AG04450 (cell line): Measurements from ENCODE around the gene DSG4. TPM values are rescaled to one million over a fixed set of nuclear protein-coding genes. Genes with fewer than 3 reads are reported as not detected.

ENCODE experiments used
- CTCF ChIA-PET: fragments of 300-600, 350-600 bp; formaldehyde crosslinking; extraction: SDS; loops from one replicate; lab custom pipeline; 2022; ENCODE audit warnings: antibody characterized with exemption, inconsistent platforms; lab: Charles Lee
- POLR2A ChIA-PET: fragments of 350-600 bp; formaldehyde crosslinking; extraction: SDS; loops from one replicate; lab custom pipeline; 2021; ENCODE audit warnings: antibody characterized with exemption, inconsistent platforms; lab: Yijun Ruan, JAX
- DNase-seq: peaks from one replicate; pipeline ENCODE4 v3.0.0-alpha.2; 2011; ENCODE audit warnings: low read depth, low spot score
- H3K27ac ChIP-seq: one replicate; pipeline ENCODE4 v1.5.1; 2012; ENCODE audit warnings: low read depth, low read length, control low read depth
- H3K27me3 ChIP-seq: one replicate; pipeline ENCODE4 v1.6.0; 2012; ENCODE audit warnings: low read length; ENCODE audit not compliant: control insufficient read depth, insufficient read depth
- H3K4me3 ChIP-seq: 2 replicates; pipeline ENCODE4 v1.5.1; 2011; ENCODE audit warnings: mild to moderate bottlenecking, low read depth, low read length, control low read depth
- H3K9me3 ChIP-seq: 2 replicates; pipeline ENCODE4 v1.5.1; 2012; ENCODE audit warnings: low read length; ENCODE audit not compliant: control insufficient read depth, insufficient read depth
- polyA plus RNA-seq: library from polyadenylated mRNA; depleted of rRNA; stranded (reverse); fragments of >200 nt; gene quantifications from 2 replicates; pipeline ENCODE4 v1.2.3, GENCODE V29; 2011
- TF ChIP-seq, protein P1 (sequence below): IDR thresholded peaks from 2 replicates; pipeline ENCODE4 v1.5.1; 2011; ENCODE audit warnings: low read depth, low read length, control low read depth, inconsistent platforms

The DSG4 gene
- polyA plus RNA-seq, 1 experiment = not detected

DNA sequence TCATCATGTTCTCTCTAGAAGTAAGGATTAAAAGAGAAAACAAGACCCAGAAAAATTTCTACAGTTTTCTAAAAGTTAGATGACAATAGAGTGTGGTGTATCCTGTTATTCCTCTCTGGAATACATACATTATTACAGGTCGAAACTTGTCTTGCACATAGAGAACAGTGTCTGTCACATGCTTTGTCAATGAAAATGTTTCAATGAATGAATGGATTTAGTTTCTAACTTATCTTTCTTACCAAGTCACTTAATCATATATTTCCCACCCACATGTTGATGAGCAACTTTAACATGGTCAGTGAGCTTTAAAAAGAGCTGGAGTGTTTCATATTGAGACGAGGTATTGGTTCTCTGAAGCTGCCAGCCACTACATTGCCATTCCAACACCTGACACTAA, 4.3 kb downstream of the DSG4 start:
- no peak overlapping the region for H3K27ac ChIP-seq
- H3K9me3 ChIP-seq = no peaks in the 10 kb centered on the region; the same call in 1 of the 2 replicates
- POLR2A ChIA-PET = no interaction called here
- H3K27me3 ChIP-seq = no peaks in the 10 kb centered on the region
- H3K4me3 ChIP-seq = no peak overlapping the region
- no peak for DNase-seq
- TF ChIP-seq, protein P1, sequence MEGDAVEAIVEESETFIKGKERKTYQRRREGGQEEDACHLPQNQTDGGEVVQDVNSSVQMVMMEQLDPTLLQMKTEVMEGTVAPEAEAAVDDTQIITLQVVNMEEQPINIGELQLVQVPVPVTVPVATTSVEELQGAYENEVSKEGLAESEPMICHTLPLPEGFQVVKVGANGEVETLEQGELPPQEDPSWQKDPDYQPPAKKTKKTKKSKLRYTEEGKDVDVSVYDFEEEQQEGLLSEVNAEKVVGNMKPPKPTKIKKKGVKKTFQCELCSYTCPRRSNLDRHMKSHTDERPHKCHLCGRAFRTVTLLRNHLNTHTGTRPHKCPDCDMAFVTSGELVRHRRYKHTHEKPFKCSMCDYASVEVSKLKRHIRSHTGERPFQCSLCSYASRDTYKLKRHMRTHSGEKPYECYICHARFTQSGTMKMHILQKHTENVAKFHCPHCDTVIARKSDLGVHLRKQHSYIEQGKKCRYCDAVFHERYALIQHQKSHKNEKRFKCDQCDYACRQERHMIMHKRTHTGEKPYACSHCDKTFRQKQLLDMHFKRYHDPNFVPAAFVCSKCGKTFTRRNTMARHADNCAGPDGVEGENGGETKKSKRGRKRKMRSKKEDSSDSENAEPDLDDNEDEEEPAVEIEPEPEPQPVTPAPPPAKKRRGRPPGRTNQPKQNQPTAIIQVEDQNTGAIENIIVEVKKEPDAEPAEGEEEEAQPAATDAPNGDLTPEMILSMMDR = no peak
- CTCF ChIA-PET = no interaction called here

DNA sequence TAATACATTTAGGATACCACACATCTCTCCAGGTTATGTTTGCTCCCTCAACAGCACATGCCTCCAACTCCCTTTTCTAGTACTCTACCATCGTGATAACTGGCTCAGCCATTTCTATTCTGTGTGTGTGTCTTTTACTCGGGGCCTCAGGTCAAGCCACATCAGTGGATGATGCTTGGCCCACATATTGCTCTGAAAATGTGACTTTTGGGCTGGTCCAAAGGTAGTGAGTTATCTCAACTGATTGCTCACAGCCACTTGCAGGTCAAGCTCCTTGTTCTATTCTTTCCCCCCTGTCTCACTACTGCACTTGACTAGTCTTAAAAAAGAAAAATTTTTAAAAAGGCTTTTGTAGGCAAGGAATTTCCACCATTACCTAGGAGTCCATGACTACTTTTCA, 5.5 kb downstream of the DSG4 start:
- POLR2A ChIA-PET = no interaction called here
- no peaks in the 10 kb centered on the region for H3K27me3 ChIP-seq
- H3K4me3 ChIP-seq = no peak overlapping the region
- no peak for DNase-seq
- TF ChIP-seq, protein P1 = no peak
- H3K27ac ChIP-seq = no peak overlapping the region
- no peaks in the 10 kb centered on the region; the same call in 1 of the 2 replicates for H3K9me3 ChIP-seq
- CTCF ChIA-PET = no interaction called here

DNA sequence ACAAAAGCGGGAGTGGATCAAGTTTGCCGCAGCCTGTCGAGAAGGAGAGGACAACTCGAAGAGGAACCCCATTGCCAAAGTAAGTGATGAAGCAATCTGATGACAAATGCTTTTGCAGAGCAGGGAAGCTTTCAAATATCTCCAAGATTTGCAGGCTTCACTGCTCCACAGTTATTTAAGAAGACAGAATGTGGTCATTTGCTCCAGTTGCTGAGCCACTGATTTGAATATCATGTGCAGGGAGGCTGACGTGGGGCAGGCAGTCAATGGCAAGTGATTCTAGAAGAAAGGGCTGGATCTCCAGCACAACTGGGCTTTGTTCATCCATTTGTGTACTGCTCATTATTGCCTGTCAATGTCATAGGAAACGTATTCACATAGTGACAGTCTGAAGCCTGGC, 10.2 kb downstream of the DSG4 start:
- DNase-seq = no peak
- POLR2A ChIA-PET = no interaction called here
- Histone ChIP-seq H3K27ac (no peak overlapping the region), H3K9me3 (peaks cover 3% of the 10 kb centered on the region; the same call in 1 of the 2 replicates), H3K4me3 (no peak overlapping the region), H3K27me3 (no peaks in the 10 kb centered on the region)
- CTCF ChIA-PET = no interaction called here
- TF ChIP-seq, protein P1 = no peak

DNA sequence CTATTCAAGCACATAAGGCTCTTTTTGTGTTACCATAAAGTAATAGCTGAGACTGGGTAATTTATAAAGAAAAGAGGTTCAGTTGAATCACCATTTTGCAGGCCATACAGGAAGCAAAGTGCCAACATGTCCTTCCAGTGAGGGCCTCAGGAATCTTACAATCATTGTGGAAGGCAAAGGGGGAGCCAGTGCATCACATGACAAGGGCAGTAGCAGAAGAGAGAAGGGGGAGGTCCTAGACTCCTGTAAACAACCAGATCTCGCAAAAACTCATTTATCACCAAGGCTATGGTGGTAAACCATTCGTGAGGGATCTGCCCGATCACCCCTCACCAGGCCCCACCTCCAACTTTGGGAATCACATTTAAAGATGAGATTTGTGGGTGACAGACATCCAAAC, 16.7 kb downstream of the DSG4 start:
- POLR2A ChIA-PET = no interaction called here
- no peak for DNase-seq
- no peak overlapping the region for H3K27ac ChIP-seq
- CTCF ChIA-PET = no interaction called here
- TF ChIP-seq, protein P1 = no peak
- no peak overlapping the region for H3K4me3 ChIP-seq
- H3K9me3 ChIP-seq = peaks cover 13% of the 10 kb centered on the region
- H3K27me3 ChIP-seq = no peaks in the 10 kb centered on the region

DNA sequence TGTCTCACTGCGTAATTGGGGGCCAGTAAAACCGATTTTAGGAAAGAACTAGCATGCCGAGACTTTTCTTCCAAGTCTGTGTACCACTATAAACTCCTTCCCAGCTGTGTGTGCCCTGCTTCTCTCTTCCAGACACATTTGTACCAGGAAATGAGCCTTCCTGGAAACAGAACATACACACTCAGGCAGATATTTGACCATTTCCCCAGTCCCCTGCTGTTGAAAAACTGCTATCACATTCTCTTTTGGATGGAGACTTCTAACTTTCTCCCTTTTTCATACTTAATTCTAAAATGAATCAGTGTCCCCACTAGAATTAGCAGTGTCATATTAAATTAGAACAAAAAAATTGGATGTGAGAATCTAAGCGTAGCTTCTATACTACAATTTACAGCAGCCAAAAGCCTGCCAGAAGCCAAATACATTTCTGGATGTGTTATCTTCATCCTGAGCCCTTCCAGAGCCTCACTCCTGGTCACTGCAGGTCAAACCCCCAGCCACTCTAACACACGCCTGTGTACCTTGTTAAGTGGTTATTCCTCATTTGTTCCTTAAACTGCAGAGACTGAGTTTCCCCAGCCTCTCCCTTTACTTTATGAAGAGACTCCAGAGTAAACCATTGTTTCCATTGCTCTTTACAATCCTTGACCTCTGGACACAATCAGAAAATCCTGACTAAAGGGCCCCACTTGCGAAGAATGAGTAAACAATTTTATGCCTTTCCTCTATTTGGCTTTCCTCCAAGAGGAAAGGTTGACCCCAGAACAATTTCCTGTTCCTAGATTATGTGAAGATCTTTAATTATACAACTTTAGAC, 20.4 kb downstream of the DSG4 start:
- Histone ChIP-seq H3K27ac (no peak overlapping the region), H3K9me3 (peaks cover 10% of the 10 kb centered on the region), H3K27me3 (no peaks in the 10 kb centered on the region), H3K4me3 (no peak overlapping the region)
- ChIA-PET POLR2A (no interaction called here), CTCF (no interaction called here)
- TF ChIP-seq, protein P1 = no peak
- DNase-seq = no peak
